Measurements from ENCODE around the gene SLC35F3. TPM values are rescaled to one million over a fixed set of nuclear protein-coding genes. Genes with fewer than 3 reads are reported as not detected.

SLC35F3 gene
- total RNA-seq, 1 experiment from 2014 or later = not detected

DNA sequence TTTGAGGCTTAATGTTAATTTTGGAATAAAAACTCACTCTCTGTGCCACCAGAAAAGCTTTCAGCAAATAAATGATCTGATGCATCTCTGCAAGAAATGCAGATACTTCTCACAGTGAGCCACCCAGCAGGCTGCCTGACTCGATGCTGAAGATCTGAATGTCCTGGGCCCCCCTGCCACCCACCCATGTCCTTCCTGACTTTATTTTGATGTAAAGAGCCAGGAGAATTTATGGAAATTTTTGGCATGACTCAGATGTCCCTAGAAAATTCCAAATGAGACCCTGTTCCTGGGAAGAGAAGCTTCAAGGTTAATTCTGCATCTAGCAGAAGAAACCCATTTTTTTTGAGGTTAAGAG, 406.0 kb downstream of the SLC35F3 start:
- no peak overlapping the region for H3K4me2 ChIP-seq (ENCODE audit: low read depth, low read length, poor library complexity, severe bottlenecking)
- no peaks in the 10 kb centered on the region for H3K4me1 ChIP-seq (ENCODE audit: low read length)
- no peak overlapping the region for H2AFZ ChIP-seq (ENCODE audit: low read length)
- H3K79me2 ChIP-seq (ENCODE audit: low read length) = no peaks in the 10 kb centered on the region
- H3K4me3 ChIP-seq (ENCODE audit: low read length) = no peak overlapping the region
- H3K36me3 ChIP-seq (ENCODE audit: insufficient read depth, low read length) = no peaks in the 10 kb centered on the region
- DNase-seq = no peak
- no peaks in the 10 kb centered on the region for H3K9me3 ChIP-seq (ENCODE audit: low read length)
- H3K9me2 ChIP-seq (replicated peaks; ENCODE audit: insufficient read depth, low read length) = no peaks in the 10 kb centered on the region
- H4K20me1 ChIP-seq (ENCODE audit: insufficient read depth, low read depth, low read length) = no peaks in the 10 kb centered on the region
- H3K9ac ChIP-seq (ENCODE audit: low read length) = no peak overlapping the region
- H3K27ac ChIP-seq (ENCODE audit: low read length) = no peak overlapping the region
- H3K27me3 ChIP-seq (ENCODE audit: low read length) = no peaks in the 10 kb centered on the region

DNA sequence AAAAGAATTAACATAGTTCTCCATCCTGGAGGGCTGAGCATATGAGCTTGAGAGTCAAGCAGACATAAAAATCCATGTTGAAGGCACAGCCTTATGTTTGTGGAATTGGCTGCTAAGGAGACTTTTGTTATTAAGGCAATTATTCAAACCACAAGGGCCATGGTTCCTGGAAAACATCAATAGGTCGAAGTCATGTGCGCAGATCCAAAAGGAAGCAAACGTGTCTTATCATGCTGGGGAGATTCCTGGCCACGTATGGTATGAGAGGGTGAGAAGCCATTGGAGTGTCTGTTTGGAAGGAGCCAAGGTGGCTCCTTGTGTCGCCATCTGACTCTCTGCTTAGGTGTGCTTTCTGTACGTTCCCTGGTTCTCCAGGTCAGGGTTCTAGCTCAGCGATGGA, 406.9 kb downstream of the SLC35F3 start:
- H3K4me2 ChIP-seq (ENCODE audit: low read depth, low read length, poor library complexity, severe bottlenecking) = no peak overlapping the region
- H3K27me3 ChIP-seq (ENCODE audit: low read length) = no peaks in the 10 kb centered on the region
- H3K4me1 ChIP-seq (ENCODE audit: low read length) = no peaks in the 10 kb centered on the region
- no peak overlapping the region for H3K4me3 ChIP-seq (ENCODE audit: low read length)
- H3K27ac ChIP-seq (ENCODE audit: low read length) = no peak overlapping the region
- H2AFZ ChIP-seq (ENCODE audit: low read length) = no peak overlapping the region
- no peak for DNase-seq
- H3K9me3 ChIP-seq (ENCODE audit: low read length) = no peaks in the 10 kb centered on the region
- no peaks in the 10 kb centered on the region for H3K9me2 ChIP-seq (replicated peaks; ENCODE audit: insufficient read depth, low read length)
- H3K79me2 ChIP-seq (ENCODE audit: low read length) = no peaks in the 10 kb centered on the region
- no peaks in the 10 kb centered on the region for H3K36me3 ChIP-seq (ENCODE audit: insufficient read depth, low read length)
- no peaks in the 10 kb centered on the region for H4K20me1 ChIP-seq (ENCODE audit: insufficient read depth, low read depth, low read length)
- no peak overlapping the region for H3K9ac ChIP-seq (ENCODE audit: low read length)

DNA sequence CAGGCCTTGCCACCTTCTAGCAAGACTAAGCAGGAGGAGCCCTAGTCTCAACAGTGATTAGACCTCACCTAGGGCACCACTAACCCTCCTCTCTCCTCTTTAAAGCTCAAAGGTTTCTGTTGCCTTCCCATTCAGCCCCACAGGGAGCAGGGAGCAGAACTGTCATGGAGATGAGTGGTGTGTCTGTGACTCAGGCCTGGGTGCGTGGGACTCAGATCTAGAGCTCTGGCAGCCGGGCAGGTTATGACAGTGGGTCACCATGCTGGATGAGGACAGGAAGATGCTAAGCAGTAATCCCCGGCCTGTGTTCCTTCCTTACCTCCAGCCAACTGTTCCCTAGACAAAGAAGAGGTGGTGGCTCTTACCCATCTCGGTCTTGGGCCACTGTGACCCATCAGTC, 408.7 kb downstream of the SLC35F3 start:
- Histone ChIP-seq H3K27ac (ENCODE audit: low read length) (no peak overlapping the region), H3K36me3 (ENCODE audit: insufficient read depth, low read length) (no peaks in the 10 kb centered on the region), H3K4me1 (ENCODE audit: low read length) (no peaks in the 10 kb centered on the region), H3K9me2 (replicated peaks; ENCODE audit: insufficient read depth, low read length) (no peaks in the 10 kb centered on the region), H3K9me3 (ENCODE audit: low read length) (no peaks in the 10 kb centered on the region), H2AFZ (ENCODE audit: low read length) (no peak overlapping the region), H4K20me1 (ENCODE audit: insufficient read depth, low read depth, low read length) (no peaks in the 10 kb centered on the region), H3K4me3 (ENCODE audit: low read length) (no peak overlapping the region), H3K79me2 (ENCODE audit: low read length) (no peaks in the 10 kb centered on the region), H3K9ac (ENCODE audit: low read length) (no peak overlapping the region), H3K27me3 (ENCODE audit: low read length) (no peaks in the 10 kb centered on the region), H3K4me2 (ENCODE audit: low read depth, low read length, poor library complexity, severe bottlenecking) (no peak overlapping the region)
- no peak for DNase-seq

DNA sequence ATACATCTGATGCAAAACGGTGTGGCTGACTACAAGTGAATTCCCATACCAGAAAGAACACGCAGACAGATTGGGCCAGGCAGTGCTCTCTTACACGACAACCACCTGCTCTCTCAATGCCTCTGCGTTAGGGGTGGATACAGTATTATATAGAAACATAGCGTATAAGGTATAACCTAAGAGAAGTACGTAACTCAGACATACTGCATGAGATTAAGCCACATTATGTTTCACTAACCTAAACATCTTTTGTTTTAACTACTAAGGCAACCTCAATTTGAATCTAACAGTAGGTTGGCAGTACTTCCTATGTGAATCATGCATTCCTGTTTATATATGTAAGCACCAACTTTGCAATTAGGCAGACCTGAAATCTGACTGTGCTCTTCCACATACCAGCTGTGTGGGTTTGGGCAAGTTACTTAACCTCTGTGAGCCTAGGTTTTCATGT, 410.6 kb downstream of the SLC35F3 start:
- no peaks in the 10 kb centered on the region for H3K36me3 ChIP-seq (ENCODE audit: insufficient read depth, low read length)
- H3K4me2 ChIP-seq (ENCODE audit: low read depth, low read length, poor library complexity, severe bottlenecking) = no peak overlapping the region
- no peaks in the 10 kb centered on the region for H3K27me3 ChIP-seq (ENCODE audit: low read length)
- no peaks in the 10 kb centered on the region for H3K4me1 ChIP-seq (ENCODE audit: low read length)
- H3K79me2 ChIP-seq (ENCODE audit: low read length) = no peaks in the 10 kb centered on the region
- H3K9ac ChIP-seq (ENCODE audit: low read length) = no peak overlapping the region
- no peak overlapping the region for H3K4me3 ChIP-seq (ENCODE audit: low read length)
- no peak overlapping the region for H2AFZ ChIP-seq (ENCODE audit: low read length)
- no peaks in the 10 kb centered on the region for H3K9me3 ChIP-seq (ENCODE audit: low read length)
- H3K27ac ChIP-seq (ENCODE audit: low read length) = no peak overlapping the region
- no peaks in the 10 kb centered on the region for H4K20me1 ChIP-seq (ENCODE audit: insufficient read depth, low read depth, low read length)
- no peaks in the 10 kb centered on the region for H3K9me2 ChIP-seq (replicated peaks; ENCODE audit: insufficient read depth, low read length)
- DNase-seq = no peak

DNA sequence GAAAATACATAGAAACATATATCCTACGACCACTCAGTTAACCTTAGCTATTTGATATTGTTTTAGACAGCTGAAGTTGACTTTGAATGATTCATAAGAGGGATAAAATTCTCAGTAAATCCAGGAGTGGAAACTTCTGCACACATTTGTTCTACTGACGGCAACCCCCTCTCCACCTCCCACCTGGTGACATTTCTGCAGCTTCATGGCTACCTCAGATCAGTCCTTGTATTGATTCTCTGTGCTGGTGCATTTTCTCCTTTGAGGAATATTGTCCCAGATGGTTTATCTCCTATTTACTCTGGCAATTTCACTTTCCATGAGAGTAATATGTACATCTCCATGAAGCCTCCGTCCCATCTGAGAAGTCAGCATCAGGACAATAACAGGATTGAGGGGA, 411.1 kb downstream of the SLC35F3 start:
- no peak overlapping the region for H2AFZ ChIP-seq (ENCODE audit: low read length)
- no peaks in the 10 kb centered on the region for H4K20me1 ChIP-seq (ENCODE audit: insufficient read depth, low read depth, low read length)
- no peaks in the 10 kb centered on the region for H3K9me2 ChIP-seq (replicated peaks; ENCODE audit: insufficient read depth, low read length)
- H3K4me2 ChIP-seq (ENCODE audit: low read depth, low read length, poor library complexity, severe bottlenecking) = no peak overlapping the region
- no peaks in the 10 kb centered on the region for H3K4me1 ChIP-seq (ENCODE audit: low read length)
- H3K27me3 ChIP-seq (ENCODE audit: low read length) = no peaks in the 10 kb centered on the region
- no peaks in the 10 kb centered on the region for H3K9me3 ChIP-seq (ENCODE audit: low read length)
- no peaks in the 10 kb centered on the region for H3K36me3 ChIP-seq (ENCODE audit: insufficient read depth, low read length)
- no peak overlapping the region for H3K27ac ChIP-seq (ENCODE audit: low read length)
- no peak for DNase-seq
- H3K9ac ChIP-seq (ENCODE audit: low read length) = no peak overlapping the region
- H3K79me2 ChIP-seq (ENCODE audit: low read length) = no peaks in the 10 kb centered on the region
- H3K4me3 ChIP-seq (ENCODE audit: low read length) = no peak overlapping the region

DNA sequence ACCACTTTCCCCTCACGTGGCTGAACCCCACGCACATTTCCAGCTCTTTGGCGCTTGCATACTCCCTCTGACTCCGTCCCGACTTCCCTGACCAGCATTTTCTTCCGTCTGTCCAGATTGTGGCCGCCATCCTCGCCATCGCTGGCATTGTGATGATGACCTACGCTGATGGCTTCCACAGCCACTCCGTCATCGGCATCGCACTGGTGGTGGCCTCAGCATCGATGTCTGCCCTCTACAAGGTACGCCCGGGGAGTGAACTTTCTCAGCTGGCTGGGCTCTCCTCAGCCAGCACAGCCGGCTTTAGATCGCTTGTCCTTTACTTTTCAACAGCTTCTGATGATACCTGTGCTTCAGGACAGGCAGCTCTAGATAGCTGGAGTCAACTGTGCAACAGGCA, 412.0 kb downstream of the SLC35F3 start:
- no peak overlapping the region for H3K27ac ChIP-seq (ENCODE audit: low read length)

DNA sequence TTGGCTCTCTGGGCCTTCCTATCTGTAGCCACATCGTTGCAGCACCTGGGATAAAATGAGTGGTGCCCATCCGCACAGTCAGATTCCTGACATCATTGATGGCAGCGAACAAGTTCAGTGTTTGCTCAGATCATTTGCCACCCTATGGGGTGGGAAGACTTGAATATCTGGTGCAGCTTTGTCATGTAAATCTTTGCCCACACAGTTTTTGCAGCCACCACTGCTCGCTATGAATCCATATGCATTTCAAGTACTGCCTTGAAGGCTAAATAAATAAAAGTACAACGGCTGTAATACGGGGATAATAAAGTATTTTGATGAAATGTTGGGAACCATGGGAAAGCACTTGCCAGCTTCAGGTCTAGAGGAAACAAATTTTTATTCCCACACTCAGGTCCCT, 412.5 kb downstream of the SLC35F3 start:
- Histone ChIP-seq H4K20me1 (ENCODE audit: insufficient read depth, low read depth, low read length) (no peaks in the 10 kb centered on the region), H3K4me3 (ENCODE audit: low read length) (no peak overlapping the region), H3K9me3 (ENCODE audit: low read length) (no peaks in the 10 kb centered on the region), H3K27ac (ENCODE audit: low read length) (no peak overlapping the region), H3K36me3 (ENCODE audit: insufficient read depth, low read length) (no peaks in the 10 kb centered on the region), H3K79me2 (ENCODE audit: low read length) (no peaks in the 10 kb centered on the region), H3K27me3 (ENCODE audit: low read length) (no peaks in the 10 kb centered on the region), H3K9me2 (replicated peaks; ENCODE audit: insufficient read depth, low read length) (no peaks in the 10 kb centered on the region), H3K4me1 (ENCODE audit: low read length) (no peaks in the 10 kb centered on the region), H3K9ac (ENCODE audit: low read length) (no peak overlapping the region), H3K4me2 (ENCODE audit: low read depth, low read length, poor library complexity, severe bottlenecking) (no peak overlapping the region), H2AFZ (ENCODE audit: low read length) (no peak overlapping the region)
- DNase-seq = no peak

More for the DNA sequence above, 412.0 kb downstream of the SLC35F3 start:
- H4K20me1 ChIP-seq (ENCODE audit: insufficient read depth, low read depth, low read length) = no peaks in the 10 kb centered on the region
- H3K27me3 ChIP-seq (ENCODE audit: low read length) = no peaks in the 10 kb centered on the region
- H3K4me2 ChIP-seq (ENCODE audit: low read depth, low read length, poor library complexity, severe bottlenecking) = no peak overlapping the region
- no peak overlapping the region for H3K4me3 ChIP-seq (ENCODE audit: low read length)
- no peaks in the 10 kb centered on the region for H3K9me3 ChIP-seq (ENCODE audit: low read length)
- H2AFZ ChIP-seq (ENCODE audit: low read length) = no peak overlapping the region
- H3K36me3 ChIP-seq (ENCODE audit: insufficient read depth, low read length) = no peaks in the 10 kb centered on the region
- no peaks in the 10 kb centered on the region for H3K4me1 ChIP-seq (ENCODE audit: low read length)
- H3K79me2 ChIP-seq (ENCODE audit: low read length) = no peaks in the 10 kb centered on the region
- H3K9me2 ChIP-seq (replicated peaks; ENCODE audit: insufficient read depth, low read length) = no peaks in the 10 kb centered on the region
- no peak for DNase-seq
- H3K9ac ChIP-seq (ENCODE audit: low read length) = no peak overlapping the region

DNA sequence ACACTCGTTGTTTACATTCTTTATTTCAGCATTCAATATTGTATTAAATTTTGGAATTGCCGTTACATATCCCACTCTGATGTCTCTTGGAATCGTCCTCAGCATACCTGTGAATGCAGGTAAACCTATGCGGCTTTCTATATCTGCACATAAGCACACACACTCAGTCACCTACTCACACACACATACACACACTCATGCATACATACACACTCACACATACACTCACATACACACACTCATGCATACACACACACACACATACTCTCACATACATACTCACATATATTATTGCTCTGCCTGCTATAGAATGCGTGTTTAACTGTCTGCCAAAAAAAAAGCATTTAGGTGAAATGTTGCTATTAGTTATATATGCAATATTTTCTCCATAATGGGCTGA, 415.6 kb downstream of the SLC35F3 start:
- no peaks in the 10 kb centered on the region for H4K20me1 ChIP-seq (ENCODE audit: insufficient read depth, low read depth, low read length)
- no peak overlapping the region for H3K9ac ChIP-seq (ENCODE audit: low read length)
- H3K79me2 ChIP-seq (ENCODE audit: low read length) = no peaks in the 10 kb centered on the region
- no peak overlapping the region for H3K27ac ChIP-seq (ENCODE audit: low read length)
- no peak overlapping the region for H3K4me2 ChIP-seq (ENCODE audit: low read depth, low read length, poor library complexity, severe bottlenecking)
- peaks cover 3% of the 10 kb centered on the region for H3K4me1 ChIP-seq (ENCODE audit: low read length)
- no peak for DNase-seq
- no peak overlapping the region for H3K4me3 ChIP-seq (ENCODE audit: low read length)
- no peaks in the 10 kb centered on the region for H3K27me3 ChIP-seq (ENCODE audit: low read length)
- no peaks in the 10 kb centered on the region for H3K9me3 ChIP-seq (ENCODE audit: low read length)
- H2AFZ ChIP-seq (ENCODE audit: low read length) = no peak overlapping the region
- no peaks in the 10 kb centered on the region for H3K9me2 ChIP-seq (replicated peaks; ENCODE audit: insufficient read depth, low read length)
- H3K36me3 ChIP-seq (ENCODE audit: insufficient read depth, low read length) = no peaks in the 10 kb centered on the region

DNA sequence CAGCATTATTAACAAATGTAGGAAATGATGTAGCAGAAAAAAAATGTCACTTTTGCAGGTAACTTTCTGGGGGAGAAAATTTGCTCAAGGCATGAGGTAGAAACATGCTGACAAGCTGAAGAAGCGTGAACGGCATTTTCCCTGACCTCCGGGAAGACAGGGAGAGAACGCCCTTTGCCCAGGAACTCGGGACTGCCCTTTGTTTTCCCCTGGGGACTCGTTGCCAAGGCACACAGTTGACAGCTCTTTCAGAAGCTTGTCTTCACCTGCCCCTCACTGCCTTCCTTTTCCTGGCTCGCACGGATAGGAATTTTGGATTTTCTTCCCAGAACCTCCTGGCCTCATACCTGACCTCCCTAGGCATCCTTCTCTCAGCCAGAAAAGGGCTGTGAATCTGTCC, 416.1 kb downstream of the SLC35F3 start:
- Histone ChIP-seq H3K36me3 (ENCODE audit: insufficient read depth, low read length) (no peaks in the 10 kb centered on the region), H3K27me3 (ENCODE audit: low read length) (no peaks in the 10 kb centered on the region), H4K20me1 (ENCODE audit: insufficient read depth, low read depth, low read length) (no peaks in the 10 kb centered on the region), H3K9me2 (replicated peaks; ENCODE audit: insufficient read depth, low read length) (no peaks in the 10 kb centered on the region), H3K4me3 (ENCODE audit: low read length) (no peak overlapping the region), H3K79me2 (ENCODE audit: low read length) (no peaks in the 10 kb centered on the region), H2AFZ (ENCODE audit: low read length) (no peak overlapping the region), H3K9ac (ENCODE audit: low read length) (no peak overlapping the region), H3K9me3 (ENCODE audit: low read length) (no peaks in the 10 kb centered on the region), H3K4me1 (ENCODE audit: low read length) (peaks cover 3% of the 10 kb centered on the region), H3K27ac (ENCODE audit: low read length) (no peak overlapping the region), H3K4me2 (ENCODE audit: low read depth, low read length, poor library complexity, severe bottlenecking) (no peak overlapping the region)
- no peak for DNase-seq

All from Karpas-422 (cell line).